Kidney (tissue), 14 donors: ENCODE results near the gene EGFR. TPM values are rescaled to one million over a fixed set of nuclear protein-coding genes. Genes with fewer than 3 reads are reported as not detected.

Experiments used
- DNase-seq, 5 donors: peaks; one replicate each; pipeline ENCODE4 v3.0.0-alpha.2; 2013 to 2020
- FAIRE-seq: peaks from 2 replicates; lab custom pipeline; 2012; peaks lifted over from hg19 to GRCh38; lab: Jason Lieb, UNC
- H3K27ac ChIP-seq, 2 donors: one replicate each; pipeline ENCODE4 v1.7.0; 2013; ENCODE audit warnings: low read depth in 2 of 2, low read length in 2 of 2, inconsistent platforms in 1 of 2
- H3K27me3 ChIP-seq: one replicate; pipeline ENCODE4 v1.7.1; 2013; ENCODE audit warnings: low read length, inconsistent platforms; ENCODE audit not compliant: control insufficient read depth, insufficient read depth
- H3K36me3 ChIP-seq, 3 donors: one replicate each; pipeline versions ENCODE4 v1.7.0 to v1.7.1; 2013; ENCODE audit warnings: low read length in 3 of 3, control low read depth in 1 of 3, inconsistent platforms in 1 of 3; ENCODE audit not compliant: insufficient read depth in 3 of 3, control insufficient read depth in 2 of 3
- H3K4me1 ChIP-seq, 3 donors: one replicate each; pipeline versions ENCODE4 v1.7.0 to v1.7.1; 2013; ENCODE audit warnings: low read length in 3 of 3, inconsistent platforms in 1 of 3, low read depth in 1 of 3; ENCODE audit not compliant: control insufficient read depth in 2 of 3, insufficient read depth in 2 of 3
- H3K4me3 ChIP-seq, 3 donors: one replicate each; pipeline versions ENCODE4 v1.7.0 to v1.8.1; 2013; ENCODE audit warnings: low read length in 3 of 3, control low read depth in 1 of 3, inconsistent platforms in 1 of 3
- H3K9ac ChIP-seq, 3 donors: one replicate each; pipeline versions ENCODE4 v1.7.0 to v1.7.1; 2013; ENCODE audit warnings: low read length in 3 of 3, control low read depth in 1 of 3, inconsistent platforms in 1 of 3
- H3K9me3 ChIP-seq, 3 donors: one replicate each; pipeline versions ENCODE4 v1.7.0 to v1.7.1; 2013; ENCODE audit warnings: low read length in 3 of 3, control low read depth in 1 of 3, inconsistent platforms in 1 of 3; ENCODE audit not compliant: control insufficient read depth in 2 of 3, insufficient read depth in 1 of 3
- intact Hi-C: fragments of 100-400 bp; cut with DNase I; formaldehyde crosslinking; loops from one replicate; pipeline ENCODE4 v1.11.1; 2022
- polyA plus RNA-seq: library from polyadenylated mRNA; stranded (reverse); fragments of 350-450 nt; fragmentation: Illumina TruSeq; extraction: RNeasy Lipid Tissue Mini Kit (QIAGEN cat#74804); gene quantifications from one replicate; pipeline ENCODE4 v1.2.3, GENCODE V29; 2014; ENCODE audit warnings: low read depth, low replicate concordance; ENCODE audit not compliant: insufficient read depth
- total RNA-seq: library from RNA; stranded (reverse); fragmentation: NEBNext Ultra II Directional; extraction: Animal tissue kit (Norgen Biotek cat#: 25700); gene quantifications from one replicate; pipeline ENCODE4 v1.2.1, GENCODE V29; 2021
- TF ChIP-seq, protein P1 (sequence below): IDR thresholded peaks from 3 replicates; pipeline ENCODE4 v1.5.1; 2012; ENCODE audit warnings: mild to moderate bottlenecking, moderate library complexity, borderline replicate concordance; ENCODE audit not compliant: insufficient read depth; ENCODE audit errors: extremely low read depth
- donor health status: control.
- donor health status: control.
- donor health status: control.
- donor health status: control.
- donor health status: control.
- donor health status: DM: yes; HTN: yes; CAD: no.
- donor health status: Normal renal cell carcinoma (clear cell type).

The EGFR gene
- total and polyA plus RNA-seq, 2 donors from 2014 or later, result 5.9 to 61.3 TPM

DNA sequence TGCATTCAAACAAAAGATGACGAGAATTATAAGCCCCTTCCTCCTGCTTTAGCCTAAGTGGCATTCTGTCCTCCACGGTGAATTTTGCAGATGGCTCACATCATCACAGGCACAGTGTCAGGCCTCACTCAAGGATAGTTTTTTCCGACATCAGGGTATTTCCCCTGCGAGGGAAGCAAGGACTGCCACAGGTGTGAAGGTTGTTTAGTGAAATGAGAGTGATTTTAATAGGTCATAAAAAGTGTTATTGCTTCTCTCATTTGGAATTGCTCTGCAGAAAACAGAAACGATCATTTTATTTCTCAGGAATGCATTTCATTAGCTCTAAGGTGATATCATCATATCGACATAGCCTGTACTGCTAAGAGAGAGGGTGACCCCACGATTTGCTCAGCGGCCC lies 217.7 kb downstream of the EGFR start:
- no peak overlapping the region for H3K4me3 ChIP-seq
- H3K27me3 ChIP-seq, result no peaks in the 10 kb centered on the region
- H3K9me3 ChIP-seq, result no peaks in the 10 kb centered on the region
- TF ChIP-seq, protein P1, sequence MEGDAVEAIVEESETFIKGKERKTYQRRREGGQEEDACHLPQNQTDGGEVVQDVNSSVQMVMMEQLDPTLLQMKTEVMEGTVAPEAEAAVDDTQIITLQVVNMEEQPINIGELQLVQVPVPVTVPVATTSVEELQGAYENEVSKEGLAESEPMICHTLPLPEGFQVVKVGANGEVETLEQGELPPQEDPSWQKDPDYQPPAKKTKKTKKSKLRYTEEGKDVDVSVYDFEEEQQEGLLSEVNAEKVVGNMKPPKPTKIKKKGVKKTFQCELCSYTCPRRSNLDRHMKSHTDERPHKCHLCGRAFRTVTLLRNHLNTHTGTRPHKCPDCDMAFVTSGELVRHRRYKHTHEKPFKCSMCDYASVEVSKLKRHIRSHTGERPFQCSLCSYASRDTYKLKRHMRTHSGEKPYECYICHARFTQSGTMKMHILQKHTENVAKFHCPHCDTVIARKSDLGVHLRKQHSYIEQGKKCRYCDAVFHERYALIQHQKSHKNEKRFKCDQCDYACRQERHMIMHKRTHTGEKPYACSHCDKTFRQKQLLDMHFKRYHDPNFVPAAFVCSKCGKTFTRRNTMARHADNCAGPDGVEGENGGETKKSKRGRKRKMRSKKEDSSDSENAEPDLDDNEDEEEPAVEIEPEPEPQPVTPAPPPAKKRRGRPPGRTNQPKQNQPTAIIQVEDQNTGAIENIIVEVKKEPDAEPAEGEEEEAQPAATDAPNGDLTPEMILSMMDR, result no peak
- DNase-seq, result no peak
- H3K27ac ChIP-seq, result no peak overlapping the region
- H3K36me3 ChIP-seq, result no peaks in the 10 kb centered on the region
- H3K4me1 ChIP-seq, result no peaks in the 10 kb centered on the region
- intact Hi-C loops, result no loop called here
- no peak for FAIRE-seq
- H3K9ac ChIP-seq, result no peak overlapping the region

DNA sequence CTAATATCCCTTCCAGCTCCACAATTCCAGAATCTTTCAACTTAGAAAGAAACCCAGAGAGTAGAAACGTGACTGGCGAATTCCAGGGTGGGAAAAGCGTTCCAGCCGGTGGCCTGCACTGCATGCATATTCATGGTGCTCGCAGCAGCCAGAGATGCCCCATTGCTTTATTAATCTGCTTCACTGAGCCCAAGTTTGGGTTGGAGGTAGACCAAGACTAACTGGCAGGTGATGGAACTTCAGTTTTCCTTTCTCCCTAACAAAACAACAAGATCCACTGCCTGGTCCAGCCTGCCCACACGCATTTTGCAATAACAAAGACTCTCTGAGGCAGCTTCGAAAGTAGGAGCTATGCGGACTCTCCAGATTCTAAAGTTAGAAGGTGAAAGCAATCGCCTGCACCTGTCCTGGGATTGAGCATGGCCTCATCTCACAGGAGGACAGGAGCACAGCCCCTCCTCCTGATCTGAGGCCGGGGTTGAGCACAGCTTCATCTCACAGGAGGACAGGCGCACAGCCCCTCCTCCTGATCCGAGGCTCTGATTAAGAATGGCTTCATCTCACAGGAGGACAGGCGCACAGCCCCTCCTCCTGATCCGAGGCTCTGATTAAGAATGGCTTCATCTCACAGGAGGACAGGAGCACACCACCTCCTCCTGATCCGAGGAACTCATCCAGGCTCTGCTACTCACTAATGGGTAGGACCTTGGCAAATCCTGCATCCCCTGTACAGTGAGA lies 218.5 kb downstream of the EGFR start:
- TF ChIP-seq, protein P1, result no peak
- Histone ChIP-seq H3K36me3 (no peaks in the 10 kb centered on the region), H3K27ac (no peak overlapping the region), H3K9me3 (no peaks in the 10 kb centered on the region), H3K4me3 (no peak overlapping the region), H3K9ac (no peak overlapping the region), H3K4me1 (no peaks in the 10 kb centered on the region), H3K27me3 (no peaks in the 10 kb centered on the region)
- peak in 1 of 5 donors; percentile 19 for DNase-seq
- FAIRE-seq, result no peak
- intact Hi-C loops, result no loop called here

DNA sequence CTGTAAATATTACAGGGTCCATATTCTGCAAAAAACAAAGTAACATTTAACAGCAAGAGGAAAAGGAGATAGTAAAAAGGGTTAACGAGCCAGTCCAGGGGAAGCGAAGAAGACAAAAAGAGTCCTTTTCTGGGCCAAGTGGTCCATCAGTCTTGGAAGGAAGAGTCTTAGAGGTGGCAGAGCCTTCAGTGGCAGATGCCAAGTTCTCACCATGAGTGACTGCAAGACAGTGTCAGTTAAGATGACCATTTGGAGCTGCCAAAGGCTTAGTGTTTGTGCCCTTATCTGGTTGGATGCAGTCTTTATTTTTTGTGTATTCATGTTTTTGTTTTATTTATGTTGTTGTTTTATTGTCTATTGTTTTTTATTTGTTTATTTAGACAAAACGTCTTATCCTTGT lies 220.6 kb downstream of the EGFR start:
- Histone ChIP-seq H3K4me1 (no peaks in the 10 kb centered on the region), H3K9me3 (no peaks in the 10 kb centered on the region), H3K4me3 (no peak overlapping the region), H3K27me3 (no peaks in the 10 kb centered on the region), H3K36me3 (no peaks in the 10 kb centered on the region), H3K27ac (no peak overlapping the region), H3K9ac (no peak overlapping the region)
- intact Hi-C loops, result no loop called here
- FAIRE-seq (no peak), DNase-seq (no peak)
- TF ChIP-seq, protein P1, result no peak
